ENCODE results near the gene ZNF593. TPM values are rescaled to one million over a fixed set of nuclear protein-coding genes. Genes with fewer than 3 reads are reported as not detected.

Gene ZNF593
- total and polyA plus RNA-seq, 2 of the 13 experiments (the other 11 are each of a cell fraction or from before 2014, with no cell fraction given), result 37.3 to 55.8 TPM

- TF ChIP-seq ZIK1 (CRISPR knock-in tag; IDR thresholded peaks at IDR 0.05; ENCODE audit: borderline replicate concordance, low read depth) (no peak), PPARG (CRISPR knock-in tag; conservative IDR thresholded peaks at IDR 0.05) (no peak), ZBTB7B (CRISPR knock-in tag; IDR thresholded peaks at IDR 0.05) (no peak), SRSF9 (IDR thresholded peaks at IDR 0.05; ENCODE audit: borderline replicate concordance, insufficient read depth, low read depth, low read length, poor library complexity, severe bottlenecking) (no peak)
Measured at GRCh38 chr1:26169198-26169554, 532 bp upstream of the ZNF593 start (continued).

- Histone ChIP-seq H3K4me3 (replicated peaks in 1 of 3; ENCODE audit: insufficient read depth in 1 of 3, low read depth in 2 of 3, low read length in 3 of 3) (peak overlapping the region; percentile 83 to 91 (median 90)), H3K27me3 (ENCODE audit: control insufficient read depth in 1 of 2, insufficient read depth in 2 of 2, low read length in 2 of 2) (peaks cover 0 to 6% of the 10 kb centered on the region in 2 experiments; a peak in 3 of 5 replicates), H3K9ac (ENCODE audit: insufficient read depth, low read depth, low read length) (peak overlapping the region; percentile 88), H4K20me1 (ENCODE audit: insufficient read depth, low read length) (no peaks in the 10 kb centered on the region), H3K36me3 (replicated peaks in 1 of 2; ENCODE audit: control insufficient read depth in 1 of 2, insufficient read depth in 2 of 2, low read length in 2 of 2) (no peaks in the 10 kb centered on the region), H3K27ac (ENCODE audit: extremely low read length, insufficient read depth, low read length) (peak overlapping the region; percentile 60), H3K4me1 (ENCODE audit: insufficient read depth, low read length) (peaks cover 21% of the 10 kb centered on the region), H3K79me2 (ENCODE audit: insufficient read depth, low read length) (peaks cover 7% of the 10 kb centered on the region), H2AFZ (ENCODE audit: low read length) (no peak overlapping the region), H3K4me2 (ENCODE audit: low read depth, low read length) (peak overlapping the region; percentile 94), H3K9me3 (ENCODE audit: low read length) (no peaks in the 10 kb centered on the region)
- FAIRE-seq (no peak), ATAC-seq (peak; percentile 4; the same call in 1 of the 3 replicates), DNase-seq (ENCODE audit: low spot score) (no peak)
- no peak for TF ChIP-seq PCBP1 (IDR thresholded peaks at IDR 0.05; ENCODE audit: borderline replicate concordance, low read depth, low read length)
- TF ChIP-seq, protein P1, sequence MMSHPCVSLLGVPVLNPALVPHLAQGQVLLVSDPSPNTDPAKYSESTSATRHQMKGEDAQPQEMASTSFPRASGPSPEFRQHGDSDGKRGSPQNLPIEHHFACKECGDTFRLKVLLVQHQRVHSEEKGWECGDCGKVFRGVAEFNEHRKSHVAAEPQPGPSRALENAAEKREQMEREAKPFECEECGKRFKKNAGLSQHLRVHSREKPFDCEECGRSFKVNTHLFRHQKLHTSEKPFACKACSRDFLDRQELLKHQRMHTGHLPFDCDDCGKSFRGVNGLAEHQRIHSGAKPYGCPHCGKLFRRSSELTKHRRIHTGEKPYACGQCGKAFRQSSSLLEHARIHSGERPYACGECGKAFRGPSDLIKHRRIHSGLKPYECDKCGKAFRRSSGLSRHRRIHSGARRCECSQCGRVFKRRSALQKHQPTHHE (CRISPR knock-in tag; IDR thresholded peaks at IDR 0.05; ENCODE audit: borderline replicate concordance), result no peak
- no peak for TF ChIP-seq ZNF761 (CRISPR knock-in tag; conservative IDR thresholded peaks at IDR 0.05)
- TF ChIP-seq SCMH1 (CRISPR knock-in tag; IDR thresholded peaks at IDR 0.05; ENCODE audit: borderline replicate concordance), result no peak
- no peak for TF ChIP-seq ZNF136 (CRISPR knock-in tag; IDR thresholded peaks at IDR 0.05; ENCODE audit: low read depth)
- no peak for TF ChIP-seq ZNF530 (CRISPR knock-in tag; IDR thresholded peaks at IDR 0.05; ENCODE audit: low read depth)
- TF ChIP-seq ZNF577 (CRISPR knock-in tag; IDR thresholded peaks at IDR 0.05; ENCODE audit: borderline replicate concordance, low read depth), result no peak
- TF ChIP-seq ZNF124 (CRISPR knock-in tag; IDR thresholded peaks at IDR 0.05), result no peak
- TF ChIP-seq ZNF781 (CRISPR knock-in tag; IDR thresholded peaks at IDR 0.05; ENCODE audit: borderline replicate concordance, not compliant biosample characterization), result no peak
- TF ChIP-seq MLX (CRISPR knock-in tag; IDR thresholded peaks at IDR 0.05), result no peak
- no peak for TF ChIP-seq BRD4 (CRISPR knock-in tag; IDR thresholded peaks at IDR 0.05)
- TF ChIP-seq, protein P2, sequence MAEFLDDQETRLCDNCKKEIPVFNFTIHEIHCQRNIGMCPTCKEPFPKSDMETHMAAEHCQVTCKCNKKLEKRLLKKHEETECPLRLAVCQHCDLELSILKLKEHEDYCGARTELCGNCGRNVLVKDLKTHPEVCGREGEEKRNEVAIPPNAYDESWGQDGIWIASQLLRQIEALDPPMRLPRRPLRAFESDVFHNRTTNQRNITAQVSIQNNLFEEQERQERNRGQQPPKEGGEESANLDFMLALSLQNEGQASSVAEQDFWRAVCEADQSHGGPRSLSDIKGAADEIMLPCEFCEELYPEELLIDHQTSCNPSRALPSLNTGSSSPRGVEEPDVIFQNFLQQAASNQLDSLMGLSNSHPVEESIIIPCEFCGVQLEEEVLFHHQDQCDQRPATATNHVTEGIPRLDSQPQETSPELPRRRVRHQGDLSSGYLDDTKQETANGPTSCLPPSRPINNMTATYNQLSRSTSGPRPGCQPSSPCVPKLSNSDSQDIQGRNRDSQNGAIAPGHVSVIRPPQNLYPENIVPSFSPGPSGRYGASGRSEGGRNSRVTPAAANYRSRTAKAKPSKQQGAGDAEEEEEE (CRISPR knock-in tag; IDR thresholded peaks at IDR 0.05; ENCODE audit: borderline replicate concordance), result no peak
- no peak for TF ChIP-seq U2AF1 (optimal IDR thresholded peaks at IDR 0.05; ENCODE audit: low read depth, low read length)
- TF ChIP-seq ZNF839 (CRISPR knock-in tag; IDR thresholded peaks at IDR 0.05; ENCODE audit: borderline replicate concordance), result no peak
- no peak for TF ChIP-seq CBX5 (CRISPR knock-in tag; IDR thresholded peaks at IDR 0.05; ENCODE audit: borderline replicate concordance)
- TF ChIP-seq SAP130 (CRISPR knock-in tag; IDR thresholded peaks at IDR 0.05; ENCODE audit: low read depth), result no peak
- TF ChIP-seq FOXK2 (IDR thresholded peaks at IDR 0.05), result no peak
- intact Hi-C loops (cut with micrococcal nuclease; ENCODE audit: unreplicated experiment), result no loop called here
- POLR2A ChIA-PET, result interaction anchor here (0.6 to 1.6 kb wide), 9 partner anchors 8 to 350 kb away, joined by 3 to 31 read pairs (median 3); partner anchors contain the start of genes CEP85, MTFR1L and PDIK1L
- WGBS (ENCODE audit: low lambda C conversion rate), result 30% methylated on average over 8 of the region's 9 CpGs
- BruUV-seq (replicated peaks), result no TSS peak
- in situ Hi-C loops (cut with HindIII; ENCODE audit: extremely low pct_ligation_motif_present, low pct_unique_long_range_greater_than_20kb), result no loop called here
- CTCF ChIA-PET (ENCODE audit: low intra/inter-chr PET ratio, low total read pairs), result interaction anchor here (2.3 kb wide), 1 partner anchor 63 kb away, joined by 11 read pairs; the partner anchor contains the start of gene CEP85
Measured at GRCh38 chr1:26170472-26170821, 739 bp downstream of the ZNF593 start.
